Effector memory CD8-positive, alpha-beta T cell (primary cell): ENCODE results near the gene ADGRE3.
A peak's percentile ranks its signal among the peaks of the same experiment; 100 is the strongest.

Experiments used
- ATAC-seq: fragments of 150-1000 bp; cut with Tn5 transposase; replicated peaks from 2 replicates; pipeline ENCODE4 v1.10.0; 2021; ENCODE audit warnings: mild to moderate bottlenecking, moderate library complexity
- DNase-seq, 3 experiments: peaks; one replicate each; pipeline ENCODE4 v3.0.0; 2021
- H3K27ac Mint-ChIP-seq, 2 donors: one replicate each; pipeline ENCODE4 v1.8.0; 2022; ENCODE audit warnings: mild to moderate bottlenecking in 2 of 2, mixed read lengths in 2 of 2, moderate library complexity in 2 of 2
- H3K27me3 Mint-ChIP-seq, 2 donors: one replicate each; pipeline ENCODE4 v1.8.0; 2022; ENCODE audit warnings: mixed read lengths in 2 of 2
- H3K36me3 Mint-ChIP-seq: one replicate; pipeline ENCODE4 v1.8.0; 2022; ENCODE audit warnings: mild to moderate bottlenecking, moderate library complexity, mixed read lengths; ENCODE audit not compliant: insufficient read depth
- H3K4me1 Mint-ChIP-seq, 2 donors: one replicate each; pipeline ENCODE4 v1.8.0; 2022; ENCODE audit warnings: low read depth in 2 of 2, mixed read lengths in 2 of 2
- H3K4me3 Mint-ChIP-seq, 2 donors: one replicate each; pipeline ENCODE4 v1.8.0; 2022; ENCODE audit warnings: mild to moderate bottlenecking in 2 of 2, mixed read lengths in 2 of 2, moderate library complexity in 2 of 2
- H3K9me3 Mint-ChIP-seq, 2 donors: one replicate each; pipeline ENCODE4 v1.8.0; 2022; ENCODE audit warnings: mixed read lengths in 2 of 2
- total RNA-seq, 9 experiments: gene quantifications; one replicate each; lab custom pipeline; 2026; lab: John Stamatoyannopoulos, UW

ADGRE3 gene, protein sequence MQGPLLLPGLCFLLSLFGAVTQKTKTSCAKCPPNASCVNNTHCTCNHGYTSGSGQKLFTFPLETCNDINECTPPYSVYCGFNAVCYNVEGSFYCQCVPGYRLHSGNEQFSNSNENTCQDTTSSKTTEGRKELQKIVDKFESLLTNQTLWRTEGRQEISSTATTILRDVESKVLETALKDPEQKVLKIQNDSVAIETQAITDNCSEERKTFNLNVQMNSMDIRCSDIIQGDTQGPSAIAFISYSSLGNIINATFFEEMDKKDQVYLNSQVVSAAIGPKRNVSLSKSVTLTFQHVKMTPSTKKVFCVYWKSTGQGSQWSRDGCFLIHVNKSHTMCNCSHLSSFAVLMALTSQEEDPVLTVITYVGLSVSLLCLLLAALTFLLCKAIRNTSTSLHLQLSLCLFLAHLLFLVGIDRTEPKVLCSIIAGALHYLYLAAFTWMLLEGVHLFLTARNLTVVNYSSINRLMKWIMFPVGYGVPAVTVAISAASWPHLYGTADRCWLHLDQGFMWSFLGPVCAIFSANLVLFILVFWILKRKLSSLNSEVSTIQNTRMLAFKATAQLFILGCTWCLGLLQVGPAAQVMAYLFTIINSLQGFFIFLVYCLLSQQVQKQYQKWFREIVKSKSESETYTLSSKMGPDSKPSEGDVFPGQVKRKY
- 0 to 0.67 (median 0) reads per million in 9 experiments for total RNA-seq

DNA sequence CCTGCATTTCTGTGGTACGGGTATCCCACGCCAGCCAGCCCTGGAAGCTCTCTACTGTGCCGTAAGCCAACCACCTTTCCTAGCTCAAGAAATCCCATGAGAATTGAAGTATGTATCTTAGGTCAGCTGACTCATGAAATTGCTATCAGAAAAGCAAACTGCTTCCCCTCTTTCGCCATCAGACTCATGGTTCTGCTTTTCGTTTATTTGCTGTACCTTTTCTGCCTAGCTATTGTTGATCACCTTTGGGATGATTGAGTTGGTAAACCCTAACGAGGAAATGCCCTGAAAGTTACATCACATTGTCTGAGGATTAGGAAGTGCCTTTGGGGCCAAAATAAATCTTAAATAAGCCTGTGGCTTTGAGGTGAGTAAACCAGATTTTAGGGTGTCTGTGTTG lies at the start of gene ADGRE3:
ADGRE3 (minus strand) TSS at position 81 of the 400 bp plus-strand sequence; CDS start at position 7, 74 bp downstream.
- ATAC-seq (peak; percentile 11), DNase-seq (no peak)
- Mint-ChIP-seq H3K36me3 (no peaks in the 10 kb centered on the region), H3K27ac (peak within 1 kb of the TSS in 1 of 2 donors; percentile 13), H3K4me3 (no peak within 1 kb of the TSS), H3K27me3 (peaks cover 0 to 36% of the 10 kb centered on the region in 2 donors), H3K4me1 (peaks cover 0 to 14% of the 10 kb centered on the region in 2 donors), H3K9me3 (no peaks in the 10 kb centered on the region)

- H3K4me1 Mint-ChIP-seq: no peaks in the 10 kb centered on the region
- H3K4me3 Mint-ChIP-seq: no peak overlapping the region
- H3K27ac Mint-ChIP-seq: no peak overlapping the region
- ATAC-seq (no peak), DNase-seq (no peak)
- no peaks in the 10 kb centered on the region for H3K27me3 Mint-ChIP-seq
- peaks cover 10% of the 10 kb centered on the region for H3K36me3 Mint-ChIP-seq
- H3K9me3 Mint-ChIP-seq: peaks cover 16 to 22% of the 10 kb centered on the region in 2 donors
Measured at GRCh38 chr19:14722127-14722526, 47.5 kb upstream of the ADGRE3 start.

DNA sequence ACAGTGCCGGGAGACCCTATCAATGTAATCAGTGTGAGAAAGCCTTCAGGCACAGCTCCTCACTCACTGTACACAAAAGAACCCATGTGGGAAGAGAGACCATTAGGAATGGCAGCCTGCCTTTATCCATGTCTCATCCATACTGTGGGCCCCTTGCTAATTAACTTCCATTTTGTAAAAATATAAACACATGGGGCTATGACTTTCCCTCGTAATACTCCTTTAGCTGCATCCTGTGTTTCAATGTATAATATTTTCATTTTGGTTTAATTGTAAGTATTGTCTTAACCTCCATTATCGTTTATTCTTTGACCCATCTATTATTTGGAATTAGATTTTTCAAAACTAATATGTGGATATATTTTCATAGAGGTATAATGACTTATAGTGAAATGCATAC lies 44.5 kb upstream of the ADGRE3 start:
- peaks cover 31% of the 10 kb centered on the region for H3K36me3 Mint-ChIP-seq
- H3K27me3 Mint-ChIP-seq: no peaks in the 10 kb centered on the region
- no peak overlapping the region for H3K27ac Mint-ChIP-seq
- H3K4me3 Mint-ChIP-seq: no peak overlapping the region
- DNase-seq (no peak), ATAC-seq (no peak)
- H3K4me1 Mint-ChIP-seq: peaks cover 0 to 2% of the 10 kb centered on the region in 2 donors
- peaks cover 7 to 31% of the 10 kb centered on the region in 2 donors for H3K9me3 Mint-ChIP-seq

DNA sequence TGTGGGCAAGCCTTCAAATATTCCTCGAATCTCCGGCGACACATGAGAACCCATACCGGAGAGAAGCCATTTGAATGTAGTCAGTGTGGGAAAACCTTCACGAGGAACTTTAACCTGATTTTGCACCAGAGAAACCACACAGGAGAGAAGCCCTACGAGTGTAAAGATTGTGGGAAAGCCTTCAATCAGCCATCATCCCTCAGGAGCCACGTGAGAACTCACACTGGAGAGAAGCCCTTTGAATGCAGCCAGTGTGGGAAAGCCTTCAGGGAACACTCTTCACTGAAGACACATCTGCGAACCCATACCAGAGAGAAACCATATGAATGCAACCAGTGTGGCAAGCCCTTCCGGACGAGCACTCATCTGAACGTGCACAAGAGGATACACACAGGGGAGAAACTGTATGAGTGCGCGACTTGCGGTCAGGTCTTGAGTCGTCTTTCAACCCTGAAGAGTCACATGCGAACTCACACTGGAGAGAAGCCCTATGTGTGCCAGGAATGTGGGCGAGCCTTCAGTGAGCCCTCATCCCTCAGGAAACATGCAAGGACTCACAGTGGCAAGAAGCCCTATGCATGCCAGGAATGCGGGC lies 44.0 kb upstream of the ADGRE3 start:
- DNase-seq (no peak), ATAC-seq (no peak)
- no peak overlapping the region for H3K27ac Mint-ChIP-seq
- no peaks in the 10 kb centered on the region for H3K27me3 Mint-ChIP-seq
- H3K4me1 Mint-ChIP-seq: peaks cover 0 to 2% of the 10 kb centered on the region in 2 donors
- no peak overlapping the region for H3K4me3 Mint-ChIP-seq
- peaks cover 32% of the 10 kb centered on the region for H3K36me3 Mint-ChIP-seq
- H3K9me3 Mint-ChIP-seq: peaks cover 7 to 34% of the 10 kb centered on the region in 2 donors

DNA sequence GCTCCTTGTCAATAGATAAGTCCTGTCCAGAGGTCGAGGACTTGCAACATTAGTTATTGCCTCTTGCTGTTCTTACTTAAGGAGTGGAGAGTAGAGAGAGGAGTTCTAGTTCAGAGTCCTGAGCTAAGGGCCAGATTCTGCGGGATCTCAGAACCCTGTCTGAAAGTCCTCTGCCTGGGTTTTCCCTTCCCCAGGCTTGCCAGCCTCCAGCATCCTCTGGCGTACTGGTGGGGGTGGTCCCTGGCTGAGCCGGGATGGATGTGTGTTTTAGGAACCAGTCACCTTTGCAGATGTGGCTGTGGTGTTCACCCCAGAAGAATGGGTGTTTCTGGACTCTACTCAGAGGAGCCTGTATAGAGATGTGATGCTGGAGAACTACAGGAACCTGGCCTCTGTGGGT lies 41.2 kb upstream of the ADGRE3 start:
- Mint-ChIP-seq H3K9me3 (peaks cover 7 to 36% of the 10 kb centered on the region in 2 donors), H3K4me3 (no peak overlapping the region), H3K36me3 (peaks cover 32% of the 10 kb centered on the region), H3K27ac (no peak overlapping the region), H3K27me3 (no peaks in the 10 kb centered on the region), H3K4me1 (peaks cover 0 to 2% of the 10 kb centered on the region in 2 donors)
- ATAC-seq: no peak
- no peak for DNase-seq

DNA sequence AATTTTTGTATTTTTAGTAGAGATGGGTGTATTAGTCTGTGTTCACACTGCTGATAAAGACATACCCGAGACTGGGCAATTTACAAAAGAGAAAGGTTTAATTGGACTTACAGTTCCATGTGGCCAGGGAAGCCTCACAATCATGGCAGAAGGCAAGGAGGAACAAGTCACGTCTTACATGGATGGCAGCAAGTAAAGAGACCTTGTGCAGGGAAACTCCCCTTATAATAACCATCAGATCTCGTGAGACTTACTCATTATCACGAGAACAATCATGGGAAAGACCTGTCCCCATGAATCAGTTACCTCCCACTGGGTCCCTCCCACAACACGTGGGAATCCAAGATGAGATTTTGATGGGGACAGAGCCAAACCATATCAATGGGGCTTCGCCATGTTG lies 29.8 kb upstream of the ADGRE3 start:
- H3K27me3 Mint-ChIP-seq: no peaks in the 10 kb centered on the region
- no peak for DNase-seq
- ATAC-seq: no peak
- no peak overlapping the region for H3K27ac Mint-ChIP-seq
- H3K4me3 Mint-ChIP-seq: no peak overlapping the region
- H3K4me1 Mint-ChIP-seq: no peaks in the 10 kb centered on the region
- peaks cover 0 to 2% of the 10 kb centered on the region in 2 donors for H3K9me3 Mint-ChIP-seq
- H3K36me3 Mint-ChIP-seq: peaks cover 68% of the 10 kb centered on the region

GRCh38 chr19:14703833-14704232 lies 29.2 kb upstream of the ADGRE3 start:
- peaks cover 0 to 2% of the 10 kb centered on the region in 2 donors for H3K9me3 Mint-ChIP-seq
- H3K36me3 Mint-ChIP-seq: peaks cover 72% of the 10 kb centered on the region
- DNase-seq (no peak), ATAC-seq (no peak)
- H3K4me3 Mint-ChIP-seq: no peak overlapping the region
- no peaks in the 10 kb centered on the region for H3K27me3 Mint-ChIP-seq
- H3K27ac Mint-ChIP-seq: no peak overlapping the region
- no peaks in the 10 kb centered on the region for H3K4me1 Mint-ChIP-seq

GRCh38 chr19:14700711-14701375 lies 26.2 kb upstream of the ADGRE3 start:
- ATAC-seq: no peak
- H3K4me1 Mint-ChIP-seq: no peaks in the 10 kb centered on the region
- H3K4me3 Mint-ChIP-seq: no peak overlapping the region
- peaks cover 75% of the 10 kb centered on the region for H3K36me3 Mint-ChIP-seq
- H3K9me3 Mint-ChIP-seq: peaks cover 0 to 2% of the 10 kb centered on the region in 2 donors
- DNase-seq: no peak
- H3K27ac Mint-ChIP-seq: no peak overlapping the region
- no peaks in the 10 kb centered on the region for H3K27me3 Mint-ChIP-seq

DNA sequence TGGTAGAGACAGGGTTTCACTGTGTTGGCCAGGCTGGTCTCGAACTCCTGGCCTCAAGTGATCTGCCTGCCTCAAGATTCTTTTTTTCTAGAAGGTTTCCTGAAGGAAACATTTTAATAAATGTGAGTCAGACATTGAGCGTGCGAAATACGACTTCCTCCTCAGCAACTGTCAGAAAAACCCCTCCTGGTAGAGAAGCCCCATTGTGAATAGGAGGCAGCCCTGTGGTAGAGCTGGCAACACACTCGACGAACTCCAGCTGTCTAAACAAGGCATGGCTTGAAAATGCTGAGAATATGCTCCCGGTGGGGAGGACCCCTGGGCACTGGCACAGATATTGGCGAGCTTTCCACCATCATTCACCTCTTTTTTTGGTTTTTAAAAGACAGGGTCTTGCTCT lies 25.0 kb upstream of the ADGRE3 start:
- no peaks in the 10 kb centered on the region for H3K27me3 Mint-ChIP-seq
- no peak overlapping the region for H3K27ac Mint-ChIP-seq
- no peak overlapping the region for H3K4me3 Mint-ChIP-seq
- peaks cover 82% of the 10 kb centered on the region for H3K36me3 Mint-ChIP-seq
- ATAC-seq (no peak), DNase-seq (no peak)
- no peaks in the 10 kb centered on the region for H3K4me1 Mint-ChIP-seq
- H3K9me3 Mint-ChIP-seq: peaks cover 0 to 2% of the 10 kb centered on the region in 2 donors

DNA sequence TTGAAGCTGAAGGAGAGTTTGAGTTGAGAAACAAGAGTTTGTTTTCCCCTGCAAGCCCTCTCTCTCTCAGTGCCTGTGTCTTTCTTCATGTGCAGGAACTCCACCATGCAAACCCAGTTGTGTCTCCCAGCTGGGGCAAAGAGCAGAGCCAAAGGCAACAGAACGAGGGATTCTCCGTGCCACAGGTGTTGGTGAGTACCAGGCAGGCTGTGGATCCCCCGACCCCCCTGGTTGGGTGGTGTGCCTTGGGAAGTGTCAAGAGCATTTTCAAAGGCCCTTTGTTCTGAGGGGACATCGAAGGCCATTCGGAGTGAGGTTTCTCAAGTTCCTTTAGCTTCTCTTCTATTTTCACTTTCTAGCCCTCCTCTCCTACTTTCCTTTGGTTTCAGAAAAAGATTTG lies 20.8 kb upstream of the ADGRE3 start:
- Mint-ChIP-seq H3K27me3 (no peaks in the 10 kb centered on the region), H3K36me3 (peaks cover 66% of the 10 kb centered on the region), H3K4me1 (peaks cover 3 to 7% of the 10 kb centered on the region in 2 donors), H3K27ac (no peak overlapping the region), H3K4me3 (no peak overlapping the region), H3K9me3 (no peaks in the 10 kb centered on the region)
- ATAC-seq (no peak), DNase-seq (no peak)

DNA sequence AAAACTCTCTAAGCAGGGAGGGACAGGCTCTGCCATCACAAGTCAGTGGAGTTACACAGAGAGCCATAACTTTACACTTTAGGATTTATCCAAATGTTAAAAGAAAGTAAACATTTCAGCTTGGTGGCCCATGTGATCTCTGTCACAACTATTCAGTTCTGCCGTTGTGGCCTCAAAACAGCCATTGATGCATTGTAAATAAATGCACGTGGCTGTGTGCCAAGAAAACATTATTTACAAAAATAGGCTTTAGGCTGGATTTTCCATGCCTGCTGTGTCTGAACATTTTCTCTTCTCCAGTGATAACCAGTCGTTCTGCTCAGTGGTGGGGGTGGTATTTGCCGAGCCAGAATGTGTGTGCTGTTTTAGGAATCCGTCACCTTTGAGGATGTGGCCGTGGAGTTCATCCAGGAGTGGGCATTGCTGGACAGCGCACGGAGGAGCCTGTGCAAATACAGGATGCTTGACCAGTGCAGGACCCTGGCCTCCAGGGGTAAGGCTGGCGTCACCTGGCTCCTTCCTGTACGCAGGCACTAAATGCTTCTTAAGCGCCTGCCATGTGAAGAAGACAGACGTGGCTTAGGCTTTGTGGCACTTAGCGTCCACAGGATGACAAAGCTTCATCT lies 20.1 kb upstream of the ADGRE3 start:
- DNase-seq (no peak), ATAC-seq (no peak)
- no peaks in the 10 kb centered on the region for H3K9me3 Mint-ChIP-seq
- H3K4me1 Mint-ChIP-seq: peaks cover 3 to 10% of the 10 kb centered on the region in 2 donors
- no peak overlapping the region for H3K27ac Mint-ChIP-seq
- H3K27me3 Mint-ChIP-seq: no peaks in the 10 kb centered on the region
- no peak overlapping the region for H3K4me3 Mint-ChIP-seq
- peaks cover 63% of the 10 kb centered on the region for H3K36me3 Mint-ChIP-seq

DNA sequence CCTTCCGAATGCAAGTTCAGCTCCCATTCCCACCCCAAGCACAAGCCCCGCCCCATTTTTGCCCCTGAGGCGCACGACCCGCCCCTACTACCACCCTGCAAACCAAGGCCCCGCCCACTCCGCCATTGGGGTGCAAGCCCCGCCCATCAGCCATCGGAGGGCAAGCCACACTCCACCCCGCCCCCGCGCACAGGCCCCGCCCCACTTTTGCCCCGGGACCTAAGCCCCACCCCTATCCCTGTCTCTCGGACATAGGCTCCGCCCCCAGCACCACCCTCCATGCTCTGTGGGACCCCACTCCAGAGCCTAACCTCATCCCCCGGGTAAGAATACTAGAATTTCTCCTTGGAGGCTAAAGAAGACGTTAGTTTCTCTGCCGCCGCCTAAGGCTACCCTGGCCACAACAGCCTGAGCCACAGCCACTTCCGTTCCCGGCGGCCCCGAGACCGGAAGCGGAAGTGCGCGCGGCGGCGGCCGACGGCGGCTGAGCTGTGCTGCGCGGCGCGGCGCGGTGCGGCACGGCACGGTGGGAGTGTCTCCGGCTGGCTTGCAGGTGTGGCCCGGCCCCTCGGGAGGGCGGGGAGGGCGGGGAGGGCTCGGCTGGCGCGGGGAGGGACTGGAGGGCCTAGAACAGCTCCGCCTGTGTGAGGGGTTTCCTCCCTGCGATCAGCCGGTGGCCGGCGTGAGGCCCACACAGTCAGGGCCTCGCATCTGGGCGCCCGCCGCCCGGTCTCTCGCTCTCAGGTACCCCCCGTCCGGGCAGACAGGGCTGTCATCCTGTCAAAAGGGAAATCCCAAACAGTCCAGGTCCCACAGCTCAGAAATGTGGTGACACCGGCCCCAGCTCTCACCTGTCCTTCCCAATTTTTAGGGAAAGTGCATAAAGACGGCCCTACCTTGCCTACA lies 15.2 kb upstream of the ADGRE3 start, which contains the start of gene ZNF333:
ZNF333 (plus strand) TSS at position 451 of the 906 bp plus-strand sequence. CDS start 3,444 bp downstream, outside the sequence.
- peak within 1 kb of the TSS; percentile 86 to 92 for H3K4me3 Mint-ChIP-seq
- DNase-seq: peak; percentile 94 to 98 (median 97)

More for the DNA sequence above, 15.2 kb upstream of the ADGRE3 start, which contains the start of gene ZNF333:
- Mint-ChIP-seq H3K27me3 (no peaks in the 10 kb centered on the region), H3K27ac (peak within 1 kb of the TSS; percentile 97 to 98), H3K36me3 (peaks cover 25% of the 10 kb centered on the region), H3K4me1 (peaks cover 10 to 11% of the 10 kb centered on the region in 2 donors), H3K9me3 (no peaks in the 10 kb centered on the region)
- ATAC-seq: peak; percentile 90
